Left ventricle myocardium inferior (tissue), 1 donor: ENCODE data around the gene SPOCK3. TPM values are rescaled to one million over a fixed set of nuclear protein-coding genes. Genes with fewer than 3 reads are reported as not detected.

Source experiments
- DNase-seq: peaks from one replicate; pipeline ENCODE4 v3.0.0-alpha.2; 2020
- H3K27ac ChIP-seq: fragments of 200-600 bp; replicated peaks from 2 replicates; pipeline ENCODE4 v1.8.0; 2021
- H3K27me3 ChIP-seq: fragments of 200-600 bp; 2 replicates; pipeline ENCODE4 v1.8.0; 2021; ENCODE audit warnings: low read depth
- H3K36me3 ChIP-seq: fragments of 200-600 bp; 2 replicates; pipeline ENCODE4 v1.8.0; 2021
- H3K4me1 ChIP-seq: fragments of 200-600 bp; 2 replicates; pipeline ENCODE4 v1.8.0; 2021
- H3K4me3 ChIP-seq: fragments of 200-600 bp; 2 replicates; pipeline ENCODE4 v1.8.0; 2021; ENCODE audit warnings: mild to moderate bottlenecking, moderate library complexity
- H3K9me3 ChIP-seq: fragments of 200-600 bp; replicated peaks from 2 replicates; pipeline ENCODE4 v1.8.0; 2021
- CTCF ChIP-seq: fragments of 200-600 bp; IDR thresholded peaks from 2 replicates; pipeline ENCODE4 v1.8.0; 2021; ENCODE audit warnings: antibody characterized with exemption, mild to moderate bottlenecking, borderline replicate concordance
- intact Hi-C: fragments of 100-400 bp; cut with micrococcal nuclease; formaldehyde crosslinking; loops from one replicate; pipeline ENCODE4 v1.11.0; 2022
- total RNA-seq: library from RNA; stranded (reverse); fragmentation: NEBNext Ultra II Directional; extraction: Animal tissue kit (Norgen Biotek cat#: 25700); gene quantifications from one replicate; pipeline ENCODE4 v1.2.1, GENCODE V29; 2021
- donor health status: DM: no; HTN: yes; CAD: no; lungs with severe emphysema.

Gene SPOCK3
- total RNA-seq, 1 donor from 2014 or later, result 0.22 TPM

- Histone ChIP-seq H3K4me1 (no peaks in the 10 kb centered on the region), H3K4me3 (no peak overlapping the region), H3K27me3 (no peaks in the 10 kb centered on the region), H3K9me3 (peaks cover 15% of the 10 kb centered on the region), H3K36me3 (no peaks in the 10 kb centered on the region), H3K27ac (no peak overlapping the region)
- no peak for DNase-seq
- no peak for TF ChIP-seq CTCF
- intact Hi-C loops, result no loop called here
Observed at GRCh38 chr4:166956484-166956883, 277.8 kb downstream of the SPOCK3 start.

GRCh38 chr4:166941629-166942028, 292.7 kb downstream of the SPOCK3 start:
- Histone ChIP-seq H3K9me3 (no peaks in the 10 kb centered on the region), H3K27me3 (no peaks in the 10 kb centered on the region), H3K4me3 (no peak overlapping the region), H3K4me1 (no peaks in the 10 kb centered on the region), H3K36me3 (no peaks in the 10 kb centered on the region), H3K27ac (no peak overlapping the region)
- DNase-seq, result no peak
- no peak for TF ChIP-seq CTCF
- intact Hi-C loops, result no loop called here

- no peak for DNase-seq
Observed at GRCh38 chr4:166930464-166930863, 303.8 kb downstream of the SPOCK3 start.

GRCh38 chr4:166924424-166924823, 309.9 kb downstream of the SPOCK3 start:
- Histone ChIP-seq H3K9me3 (no peaks in the 10 kb centered on the region), H3K36me3 (no peaks in the 10 kb centered on the region), H3K27me3 (no peaks in the 10 kb centered on the region), H3K4me3 (no peak overlapping the region), H3K27ac (no peak overlapping the region), H3K4me1 (no peaks in the 10 kb centered on the region)
- intact Hi-C loops, result no loop called here
- TF ChIP-seq CTCF, result no peak
- DNase-seq, result no peak

More at GRCh38 chr4:166930464-166930863, 303.8 kb downstream of the SPOCK3 start:
- no peaks in the 10 kb centered on the region for H3K36me3 ChIP-seq
- no peak for TF ChIP-seq CTCF
- no peaks in the 10 kb centered on the region for H3K9me3 ChIP-seq
- intact Hi-C loops, result no loop called here
- no peaks in the 10 kb centered on the region for H3K27me3 ChIP-seq
- no peak overlapping the region for H3K4me3 ChIP-seq
- no peak overlapping the region for H3K27ac ChIP-seq
- H3K4me1 ChIP-seq, result no peaks in the 10 kb centered on the region

GRCh38 chr4:166913926-166914325, 320.4 kb downstream of the SPOCK3 start:
- intact Hi-C loops, result no loop called here
- Histone ChIP-seq H3K27ac (no peak overlapping the region), H3K4me3 (no peak overlapping the region), H3K9me3 (no peaks in the 10 kb centered on the region), H3K4me1 (no peaks in the 10 kb centered on the region), H3K27me3 (no peaks in the 10 kb centered on the region), H3K36me3 (no peaks in the 10 kb centered on the region)
- TF ChIP-seq CTCF, result no peak
- no peak for DNase-seq

GRCh38 chr4:166903408-166903807, 330.9 kb downstream of the SPOCK3 start:
- no peak overlapping the region for H3K4me3 ChIP-seq
- H3K9me3 ChIP-seq, result no peaks in the 10 kb centered on the region
- no peak overlapping the region for H3K27ac ChIP-seq
- no peak for DNase-seq
- no peak for TF ChIP-seq CTCF
- no peaks in the 10 kb centered on the region for H3K27me3 ChIP-seq
- H3K4me1 ChIP-seq, result no peaks in the 10 kb centered on the region
- intact Hi-C loops, result no loop called here
- no peaks in the 10 kb centered on the region for H3K36me3 ChIP-seq
